SU-DHL-6 (cell line): ENCODE measurements around the gene DMD.

Experiments
- EZH2phosphoT487 ChIP-seq: fragments of 200-600 bp; sonication (generic), shearing (Covaris generic); conservative IDR thresholded peaks from 2 replicates; pipeline ENCODE4 v1.6.1; 2018; ENCODE audit warnings: mild to moderate bottlenecking, antibody characterized with exemption, low read length, moderate library complexity, mixed read lengths
- TF ChIP-seq, protein P1 (sequence below): fragments of 200-600 bp; sonication (generic); IDR thresholded peaks from one replicate; pipeline ENCODE4 v1.5.1; 2017; ENCODE audit warnings: antibody characterized with exemption, mild to moderate bottlenecking, low read length, moderate library complexity; ENCODE audit not compliant: insufficient read depth, poor library complexity, severe bottlenecking

DNA sequence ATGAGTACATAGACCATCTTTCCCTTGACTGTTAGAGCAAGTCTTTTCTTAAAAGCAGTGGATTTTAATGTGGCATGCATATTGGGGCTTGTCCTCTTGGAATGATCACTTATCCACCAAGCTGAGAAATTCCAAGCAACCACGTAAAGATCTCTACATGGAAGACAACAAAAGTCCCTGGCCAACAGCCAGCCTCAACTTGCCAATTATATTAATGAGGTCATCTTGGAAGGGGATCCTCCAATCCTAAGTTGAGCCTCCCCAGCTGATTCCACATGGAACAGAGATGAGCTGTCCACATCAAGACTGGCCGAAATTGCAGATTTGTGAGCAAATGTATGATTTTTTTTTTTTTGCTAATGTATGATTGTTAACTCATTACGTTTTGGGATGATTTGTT lies 2118.9 kb downstream of the DMD start:
- TF ChIP-seq, protein P1, sequence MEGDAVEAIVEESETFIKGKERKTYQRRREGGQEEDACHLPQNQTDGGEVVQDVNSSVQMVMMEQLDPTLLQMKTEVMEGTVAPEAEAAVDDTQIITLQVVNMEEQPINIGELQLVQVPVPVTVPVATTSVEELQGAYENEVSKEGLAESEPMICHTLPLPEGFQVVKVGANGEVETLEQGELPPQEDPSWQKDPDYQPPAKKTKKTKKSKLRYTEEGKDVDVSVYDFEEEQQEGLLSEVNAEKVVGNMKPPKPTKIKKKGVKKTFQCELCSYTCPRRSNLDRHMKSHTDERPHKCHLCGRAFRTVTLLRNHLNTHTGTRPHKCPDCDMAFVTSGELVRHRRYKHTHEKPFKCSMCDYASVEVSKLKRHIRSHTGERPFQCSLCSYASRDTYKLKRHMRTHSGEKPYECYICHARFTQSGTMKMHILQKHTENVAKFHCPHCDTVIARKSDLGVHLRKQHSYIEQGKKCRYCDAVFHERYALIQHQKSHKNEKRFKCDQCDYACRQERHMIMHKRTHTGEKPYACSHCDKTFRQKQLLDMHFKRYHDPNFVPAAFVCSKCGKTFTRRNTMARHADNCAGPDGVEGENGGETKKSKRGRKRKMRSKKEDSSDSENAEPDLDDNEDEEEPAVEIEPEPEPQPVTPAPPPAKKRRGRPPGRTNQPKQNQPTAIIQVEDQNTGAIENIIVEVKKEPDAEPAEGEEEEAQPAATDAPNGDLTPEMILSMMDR = no peak
- TF ChIP-seq EZH2phosphoT487 = no peak
